OCI-LY1 (cell line): Measurements from ENCODE around the gene PHKG2.

Source experiments
- H2AFZ ChIP-seq: fragments of 200-600 bp; sonication (generic), shearing (Covaris generic); 2 replicates; pipeline ENCODE4 v1.6.0; 2014; ENCODE audit warnings: antibody characterized with exemption, mild to moderate bottlenecking, low read length
- H3F3A ChIP-seq: fragments of 200-600 bp; sonication (generic), shearing (Covaris generic); 2 replicates; pipeline ENCODE4 v1.6.0; 2014; ENCODE audit warnings: mild to moderate bottlenecking, antibody characterized with exemption, low read length, moderate library complexity; ENCODE audit not compliant: insufficient read depth
- H3K27ac ChIP-seq: fragments of 200-600 bp; sonication (generic); 2 replicates; pipeline ENCODE4 v1.5.1; 2014; ENCODE audit warnings: low read length, mixed run types, mild to moderate bottlenecking, low read depth; ENCODE audit not compliant: poor library complexity, severe bottlenecking
- H3K27me3 ChIP-seq: fragments of 200-600 bp; sonication (generic); 2 replicates; pipeline ENCODE4 v1.6.0; 2014; ENCODE audit warnings: antibody characterized with exemption, mild to moderate bottlenecking, low read length, moderate library complexity; ENCODE audit not compliant: insufficient read depth
- H3K36me3 ChIP-seq: fragments of 200-600 bp; sonication (generic); 2 replicates; pipeline ENCODE4 v1.6.1; 2014; ENCODE audit warnings: mild to moderate bottlenecking, antibody characterized with exemption, low read length, moderate library complexity, mixed read lengths; ENCODE audit not compliant: insufficient read depth
- H3K4me1 ChIP-seq: fragments of 200-600 bp; sonication (generic); 2 replicates; pipeline ENCODE4 v1.5.1; 2014; ENCODE audit warnings: mild to moderate bottlenecking, low read length, moderate library complexity; ENCODE audit not compliant: insufficient read depth, severe bottlenecking
- H3K4me2 ChIP-seq: fragments of 200-600 bp; sonication (generic), shearing (Covaris generic); 2 replicates; pipeline ENCODE4 v1.6.1; 2014; ENCODE audit warnings: low read length
- H3K4me3 ChIP-seq: fragments of 200-600 bp; sonication (generic); 2 replicates; pipeline ENCODE4 v1.5.1; 2014; ENCODE audit warnings: low read length, low read depth, mild to moderate bottlenecking, mixed read lengths; ENCODE audit not compliant: poor library complexity, severe bottlenecking
- H3K79me2 ChIP-seq: fragments of 200-600 bp; shearing (Covaris generic); 2 replicates; pipeline ENCODE4 v1.6.1; 2016; ENCODE audit warnings: mixed run types, low read length, mixed read lengths; ENCODE audit not compliant: insufficient read depth
- H3K9ac ChIP-seq: fragments of 200-600 bp; sonication (generic), shearing (Covaris generic); 2 replicates; pipeline ENCODE4 v1.6.1; 2014; ENCODE audit warnings: mild to moderate bottlenecking, low read length, mixed read lengths
- H3K9me2 ChIP-seq: fragments of 200-600 bp; sonication (generic), shearing (Covaris generic); 2 replicates; pipeline ENCODE4 v1.6.1; 2014; ENCODE audit warnings: low read depth, mild to moderate bottlenecking, low read length, mixed read lengths
- H3K9me3 ChIP-seq: fragments of 200-600 bp; shearing (Covaris generic); 2 replicates; pipeline ENCODE4 v1.6.1; 2014; ENCODE audit warnings: low read length, mixed read lengths
- H4K20me1 ChIP-seq: fragments of 200-600 bp; sonication (generic), shearing (Covaris generic); 2 replicates; pipeline ENCODE4 v1.6.0; 2016; ENCODE audit warnings: mild to moderate bottlenecking, low read length; ENCODE audit not compliant: insufficient read depth
- CTCF ChIP-seq: fragments of 200-600 bp; sonication (generic), shearing (Covaris generic); IDR thresholded peaks from 2 replicates; pipeline ENCODE4 v1.5.1; 2017; ENCODE audit warnings: mild to moderate bottlenecking, antibody characterized with exemption, low read length, moderate library complexity, mixed read lengths
- EZH2 ChIP-seq: fragments of 200-600 bp; sonication (generic), shearing (Covaris generic); IDR thresholded peaks from 2 replicates; pipeline ENCODE4 v1.8.0; 2017; ENCODE audit warnings: borderline replicate concordance, mixed run types, mild to moderate bottlenecking, antibody characterized with exemption, low read length, moderate library complexity, mixed read lengths

Gene PHKG2

GRCh38 chr16:30777591-30778297 is 29.5 kb downstream of the PHKG2 start:
- Histone ChIP-seq H3K27me3 (no peaks in the 10 kb centered on the region), H3K4me1 (no peaks in the 10 kb centered on the region), H3K36me3 (peaks cover 25% of the 10 kb centered on the region), H3K4me2 (no peak overlapping the region), H2AFZ (no peak overlapping the region), H4K20me1 (no peaks in the 10 kb centered on the region), H3K9me2 (no peaks in the 10 kb centered on the region), H3K27ac (no peak overlapping the region), H3K9me3 (no peaks in the 10 kb centered on the region), H3K79me2 (no peaks in the 10 kb centered on the region), H3K4me3 (no peak overlapping the region), H3F3A (no peaks in the 10 kb centered on the region), H3K9ac (no peak overlapping the region)
- TF ChIP-seq EZH2, result no peak
- no peak for TF ChIP-seq CTCF

GRCh38 chr16:30778549-30779244 is 30.5 kb downstream of the PHKG2 start:
- Histone ChIP-seq H4K20me1 (no peaks in the 10 kb centered on the region), H3K4me2 (no peak overlapping the region), H3K79me2 (no peaks in the 10 kb centered on the region), H3K4me1 (no peaks in the 10 kb centered on the region), H3K27me3 (no peaks in the 10 kb centered on the region), H3F3A (no peaks in the 10 kb centered on the region), H3K4me3 (no peak overlapping the region), H3K27ac (no peak overlapping the region), H2AFZ (no peak overlapping the region), H3K9ac (no peak overlapping the region), H3K36me3 (peaks cover 16% of the 10 kb centered on the region), H3K9me3 (no peaks in the 10 kb centered on the region), H3K9me2 (no peaks in the 10 kb centered on the region)
- no peak for TF ChIP-seq CTCF
- no peak for TF ChIP-seq EZH2

- Histone ChIP-seq H3K27ac (no peak overlapping the region), H3K9me2 (no peaks in the 10 kb centered on the region), H3K79me2 (no peaks in the 10 kb centered on the region), H3K9ac (no peak overlapping the region), H3F3A (no peaks in the 10 kb centered on the region), H3K4me2 (no peak overlapping the region), H4K20me1 (no peaks in the 10 kb centered on the region), H3K4me1 (no peaks in the 10 kb centered on the region), H3K9me3 (no peaks in the 10 kb centered on the region), H2AFZ (no peak overlapping the region), H3K27me3 (no peaks in the 10 kb centered on the region), H3K36me3 (peaks cover 7% of the 10 kb centered on the region), H3K4me3 (no peak overlapping the region)
- TF ChIP-seq CTCF, result no peak
- no peak for TF ChIP-seq EZH2
Observed at GRCh38 chr16:30779596-30779995, 31.4 kb downstream of the PHKG2 start.
